Chondrocyte (in vitro differentiated cells): ENCODE results near the gene ZBTB24. TPM values are rescaled to one million over a fixed set of nuclear protein-coding genes. Genes with fewer than 3 reads are reported as not detected.
"Not testable (repeated sequence)": the region's sequence is repeated elsewhere in the genome, so short reads cannot be mapped to it uniquely, and the experiment has no call there.

ENCODE experiments used
- DNase-seq: peaks from one replicate; pipeline ENCODE4 v3.0.0; 2021; ENCODE audit warnings: mixed read lengths, low spot score
- H3K27ac Mint-ChIP-seq: one replicate; pipeline ENCODE4 v1.8.0; 2021; ENCODE audit warnings: mild to moderate bottlenecking, moderate library complexity, mixed read lengths; ENCODE audit not compliant: unreplicated experiment
- H3K27me3 Mint-ChIP-seq: 2 replicates; pipeline ENCODE4 v1.8.0; 2021; ENCODE audit warnings: low read depth, mixed read lengths
- H3K36me3 Mint-ChIP-seq: 2 replicates; pipeline ENCODE4 v1.8.0; 2021; ENCODE audit warnings: low read depth, mixed read lengths
- H3K4me1 Mint-ChIP-seq: 2 replicates; pipeline ENCODE4 v1.8.0; 2021; ENCODE audit warnings: low read depth, mild to moderate bottlenecking, mixed read lengths
- H3K4me3 Mint-ChIP-seq: one replicate; pipeline ENCODE4 v1.8.0; 2021; ENCODE audit warnings: mild to moderate bottlenecking, moderate library complexity, mixed read lengths; ENCODE audit not compliant: unreplicated experiment
- H3K9me3 Mint-ChIP-seq: 2 replicates; pipeline ENCODE4 v1.8.0; 2021; ENCODE audit warnings: low read depth, mixed read lengths
- CTCF ChIP-seq: fragments of 200-600 bp; sonication (generic); IDR thresholded peaks from 2 replicates; pipeline ENCODE4 v1.5.0; 2021; ENCODE audit warnings: antibody characterized with exemption, mild to moderate bottlenecking, moderate library complexity
- total RNA-seq: library from RNA; stranded (reverse); gene quantifications from 3 replicates; pipeline ENCODE4 v1.2.1, GENCODE V29; 2021

Gene ZBTB24
- total RNA-seq, 1 donor from 2014 or later = 7.1 TPM

DNA sequence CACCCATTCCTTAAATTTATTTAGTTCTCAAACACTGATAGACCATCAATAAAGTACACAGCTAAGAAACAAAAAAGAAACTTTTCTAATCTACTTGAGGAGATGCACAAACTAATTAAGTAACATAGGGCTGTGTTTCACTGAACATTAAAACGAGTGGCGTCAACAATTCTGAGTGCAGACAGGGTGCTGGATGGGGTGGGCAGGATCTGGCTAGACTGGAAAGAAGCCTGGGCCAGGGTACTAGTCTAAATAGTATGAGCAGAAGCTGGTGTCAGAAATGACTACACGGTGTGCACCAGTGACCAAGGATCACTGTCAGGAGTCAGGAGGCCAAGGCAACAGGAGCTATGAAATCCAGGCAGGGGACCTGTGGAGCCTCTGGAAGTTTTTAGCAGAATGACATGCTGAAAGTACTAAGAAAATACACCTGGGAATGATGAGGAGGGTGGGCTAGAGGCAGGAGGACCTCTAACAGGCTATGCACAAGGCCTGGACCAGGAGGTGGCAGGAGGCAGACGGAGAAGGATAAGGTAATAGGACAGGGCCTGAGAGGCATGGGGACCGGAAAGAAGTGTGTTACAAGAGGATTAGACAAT, 13.3 kb downstream of the ZBTB24 start:
- Mint-ChIP-seq H3K9me3 (no peaks in the 10 kb centered on the region), H3K4me3 (no peak overlapping the region), H3K4me1 (no peaks in the 10 kb centered on the region), H3K27ac (no peak overlapping the region), H3K36me3 (peaks cover 36% of the 10 kb centered on the region), H3K27me3 (no peaks in the 10 kb centered on the region)
- DNase-seq = no peak
- no peak for TF ChIP-seq CTCF

GRCh38 chr6:109467696-109468095, 15.3 kb downstream of the ZBTB24 start:
- TF ChIP-seq CTCF = no peak
- Mint-ChIP-seq H3K4me1 (no peaks in the 10 kb centered on the region), H3K36me3 (peaks cover 27% of the 10 kb centered on the region), H3K27me3 (no peaks in the 10 kb centered on the region), H3K9me3 (no peaks in the 10 kb centered on the region), H3K27ac (no peak overlapping the region), H3K4me3 (no peak overlapping the region)
- DNase-seq = no peak

DNA sequence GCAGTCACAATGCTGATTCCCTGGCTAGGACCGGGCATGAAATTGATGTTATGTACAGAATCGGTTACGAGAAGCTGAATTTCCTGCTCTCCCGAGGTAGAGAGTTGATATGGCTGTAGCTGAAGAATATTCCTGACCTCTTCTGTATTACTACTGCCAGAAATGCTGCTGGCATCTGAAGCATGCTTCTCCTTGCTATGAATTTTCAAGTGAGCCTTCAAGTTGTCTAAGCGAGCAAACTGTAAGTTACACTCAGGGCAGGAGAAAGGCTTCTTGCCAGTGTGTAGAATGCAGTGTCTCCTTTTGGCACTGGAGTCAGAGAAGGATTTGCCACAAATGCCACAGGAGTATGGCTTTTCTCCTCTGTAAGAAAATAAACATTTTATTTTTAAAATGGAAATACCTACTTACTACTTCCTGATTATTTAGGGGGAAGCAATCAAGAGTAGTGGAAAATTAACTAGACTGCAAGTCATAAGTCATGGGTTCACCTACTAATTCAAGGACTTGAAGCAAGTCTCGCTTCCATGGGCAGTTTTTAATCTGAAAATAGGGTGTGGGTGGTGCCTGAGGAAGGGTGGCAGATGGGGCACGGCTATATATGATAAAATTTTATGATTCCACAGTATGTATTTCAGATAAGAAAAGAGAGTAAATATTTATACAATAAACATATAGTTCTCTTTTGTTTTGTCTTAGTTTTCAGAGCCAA, 16.7 kb downstream of the ZBTB24 start:
- H3K27me3 Mint-ChIP-seq = no peaks in the 10 kb centered on the region
- no peak overlapping the region for H3K27ac Mint-ChIP-seq

GRCh38 chr6:109465772-109466171, 17.2 kb downstream of the ZBTB24 start:
- H3K27ac Mint-ChIP-seq = no peak overlapping the region
- TF ChIP-seq CTCF = no peak
- no peak for DNase-seq
- no peak overlapping the region for H3K4me3 Mint-ChIP-seq
- H3K9me3 Mint-ChIP-seq = no peaks in the 10 kb centered on the region
- H3K27me3 Mint-ChIP-seq = no peaks in the 10 kb centered on the region
- H3K36me3 Mint-ChIP-seq = peaks cover 23% of the 10 kb centered on the region
- H3K4me1 Mint-ChIP-seq = no peaks in the 10 kb centered on the region

More for the DNA sequence above, 16.7 kb downstream of the ZBTB24 start:
- no peaks in the 10 kb centered on the region for H3K9me3 Mint-ChIP-seq
- no peak for DNase-seq
- no peak for TF ChIP-seq CTCF
- H3K36me3 Mint-ChIP-seq = peaks cover 25% of the 10 kb centered on the region
- no peak overlapping the region for H3K4me3 Mint-ChIP-seq
- no peaks in the 10 kb centered on the region for H3K4me1 Mint-ChIP-seq

DNA sequence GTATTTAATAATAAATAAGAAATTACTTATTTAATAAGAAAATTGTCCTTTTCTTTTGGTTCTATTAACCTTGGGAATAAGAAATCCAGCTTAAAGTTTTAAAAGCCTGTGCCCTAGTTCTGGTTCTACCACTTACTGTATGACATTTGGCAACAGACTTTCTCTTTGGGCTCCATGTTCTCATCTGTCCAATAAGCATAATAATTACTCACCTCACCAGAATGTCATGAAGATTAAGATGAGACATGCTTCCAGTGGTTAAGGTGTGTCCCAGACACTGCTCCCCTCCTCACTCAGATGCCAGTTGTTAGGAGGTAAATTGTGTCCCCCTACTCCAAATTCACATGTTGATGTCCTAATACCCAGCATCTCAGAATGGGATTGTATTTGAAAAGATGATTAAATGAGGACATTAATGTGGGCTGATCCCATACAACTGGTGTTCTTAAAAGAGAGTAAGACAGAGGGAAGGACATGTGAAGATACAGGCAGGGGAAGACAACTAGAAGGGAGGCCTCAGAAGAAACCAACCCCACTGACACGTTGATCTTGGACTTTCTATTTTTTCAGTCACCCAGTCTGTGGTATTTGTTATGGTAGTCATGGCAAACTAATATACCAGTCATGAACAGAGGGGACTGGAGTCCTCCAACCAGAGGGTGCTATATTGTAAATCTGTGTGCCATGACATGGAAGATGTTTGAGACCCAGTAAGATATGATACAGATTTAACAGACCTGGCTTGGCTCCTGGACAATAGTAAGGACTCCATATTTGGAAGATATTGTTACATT, 21.1 kb downstream of the ZBTB24 start:
- Mint-ChIP-seq H3K27me3 (no peaks in the 10 kb centered on the region), H3K4me3 (no peak overlapping the region), H3K36me3 (peaks cover 17% of the 10 kb centered on the region), H3K9me3 (no peaks in the 10 kb centered on the region), H3K27ac (no peak overlapping the region), H3K4me1 (peaks cover 7% of the 10 kb centered on the region)
- DNase-seq = no peak
- TF ChIP-seq CTCF = no peak

DNA sequence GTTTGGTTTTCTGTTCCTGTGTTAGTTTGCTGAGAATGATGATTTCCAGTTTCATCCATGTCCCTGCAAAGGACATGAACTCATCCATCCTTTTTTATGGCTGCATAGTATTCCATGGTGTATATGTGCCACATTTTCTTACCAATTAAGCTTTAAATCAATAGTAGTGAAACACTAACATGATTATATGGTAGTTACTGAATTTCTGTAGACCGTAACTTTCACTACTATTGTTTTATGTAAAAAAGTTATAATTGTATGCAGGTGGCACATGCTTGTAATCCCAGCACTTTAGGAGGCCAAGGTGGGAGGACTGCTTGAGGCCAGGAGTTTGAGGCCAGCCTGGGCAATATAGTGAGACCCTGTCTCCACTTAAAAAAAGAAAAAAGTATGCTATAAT, 21.8 kb downstream of the ZBTB24 start:
- not testable (repeated sequence) for DNase-seq, H3K9me3 Mint-ChIP-seq, H3K27ac Mint-ChIP-seq, H3K4me3 Mint-ChIP-seq, H3K27me3 Mint-ChIP-seq
- Mint-ChIP-seq H3K36me3 (peaks cover 17% of the 10 kb centered on the region), H3K4me1 (peaks cover 14% of the 10 kb centered on the region)
